Common myeloid progenitor, CD34-positive (primary cell): ENCODE data around the gene PAPPA2.

Experiments
- CTCF ChIA-PET: fragments of 350-600 bp; sonication (Branson Sonifier 250); formaldehyde crosslinking; loops from one replicate; lab custom pipeline; 2021; ENCODE audit warnings: antibody characterized with exemption; lab: Charles Lee
- POLR2A ChIA-PET: fragments of 350-600 bp; sonication (Branson Sonifier 250); formaldehyde crosslinking; loops from one replicate; lab custom pipeline; 2021; ENCODE audit warnings: antibody characterized with exemption; lab: Charles Lee
- DNase-seq, 3 donors: peaks; one replicate each; pipeline versions ENCODE4 v3.0.0 to v3.0.0-alpha.2; 2013
- H3K27ac ChIP-seq, 2 experiments: 1 replicate in 1 of 2; 2 replicates in 1 of 2; pipeline ENCODE4 v1.7.0; 2013; ENCODE audit warnings: inconsistent platforms in 2 of 2, low read length in 2 of 2, mild to moderate bottlenecking in 2 of 2, low read depth in 1 of 2, moderate library complexity in 1 of 2; ENCODE audit not compliant: severe bottlenecking in 2 of 2, insufficient read depth in 1 of 2, poor library complexity in 1 of 2
- H3K27me3 ChIP-seq, 5 experiments: replicated peaks in 2 of 5; 1 replicate in 3 of 5; 2 replicates in 2 of 5; pipeline versions ENCODE4 v1.6.1 to v1.7.0; 2013; ENCODE audit warnings: low read length in 4 of 5, mild to moderate bottlenecking in 2 of 5, moderate library complexity in 2 of 5, inconsistent platforms in 1 of 5; ENCODE audit not compliant: insufficient read depth in 5 of 5, control insufficient read depth in 4 of 5
- H3K36me3 ChIP-seq, 4 experiments: 1 replicate in 2 of 4; 2 replicates in 2 of 4; pipeline versions ENCODE4 v1.6.1 to v1.7.0; 2013; ENCODE audit warnings: low read length in 3 of 4, control low read depth in 1 of 4, mild to moderate bottlenecking in 1 of 4; ENCODE audit not compliant: control insufficient read depth in 4 of 4, insufficient read depth in 4 of 4
- H3K4me1 ChIP-seq, 4 experiments: 1 replicate in 3 of 4; 2 replicates in 1 of 4; pipeline versions ENCODE4 v1.6.1 to v1.7.1; 2013; ENCODE audit warnings: low read length in 3 of 4, mild to moderate bottlenecking in 3 of 4, control low read depth in 1 of 4, inconsistent platforms in 1 of 4, moderate library complexity in 1 of 4; ENCODE audit not compliant: control insufficient read depth in 4 of 4, insufficient read depth in 4 of 4; ENCODE audit errors: control extremely low read depth in 1 of 4
- H3K4me3 ChIP-seq, 7 experiments: 1 replicate in 4 of 7; 2 replicates in 3 of 7; pipeline versions ENCODE4 v1.5.1 to v1.7.0; 2013; ENCODE audit warnings: mild to moderate bottlenecking in 7 of 7, low read length in 6 of 7, moderate library complexity in 6 of 7, inconsistent platforms in 2 of 7, low read depth in 2 of 7, control low read depth in 1 of 7; ENCODE audit not compliant: insufficient read depth in 4 of 7, control insufficient read depth in 1 of 7; ENCODE audit errors: extremely low read depth in 1 of 7
- H3K9me3 ChIP-seq, 5 experiments: 1 replicate in 4 of 5; 2 replicates in 1 of 5; pipeline versions ENCODE4 v1.6.1 to v1.7.1; 2013; ENCODE audit warnings: low read length in 4 of 5, mild to moderate bottlenecking in 2 of 5, inconsistent platforms in 1 of 5, low read depth in 1 of 5, moderate library complexity in 1 of 5; ENCODE audit not compliant: control insufficient read depth in 4 of 5, insufficient read depth in 2 of 5; ENCODE audit errors: control extremely low read depth in 1 of 5
- WGBS: methylation state at CpG from one replicate; pipeline ENCODE4 v1.1.5; 2013; ENCODE audit not compliant: insufficient coverage; 5-methylcytosine and 5-hydroxymethylcytosine counted together

Gene PAPPA2

DNA sequence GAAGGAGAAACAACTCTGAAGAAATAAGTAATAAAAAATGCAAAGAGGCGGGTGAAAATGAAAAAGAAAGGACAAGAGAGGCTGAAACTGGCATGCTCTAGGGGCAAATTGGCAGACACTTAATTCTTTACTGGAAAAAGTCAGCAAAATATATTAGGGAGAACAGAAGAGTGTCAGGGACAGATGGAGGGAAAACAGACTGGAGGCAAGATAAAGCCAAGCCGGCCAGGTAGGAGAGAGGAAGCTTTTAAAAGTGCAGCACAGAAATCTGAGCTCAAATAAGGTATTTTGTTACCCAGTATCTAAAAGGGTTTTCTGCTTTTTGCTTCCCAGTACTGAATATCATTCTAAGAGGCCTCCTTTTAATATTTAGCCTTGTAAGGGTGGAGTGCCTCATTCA is 339.3 kb downstream of the PAPPA2 start:
- DNase-seq, result no peak
- Histone ChIP-seq H3K27me3 (peaks cover 0 to 5% (median 0%) of the 10 kb centered on the region in 5 experiments), H3K4me1 (no peaks in the 10 kb centered on the region), H3K4me3 (no peak overlapping the region), H3K27ac (no peak overlapping the region), H3K36me3 (no peaks in the 10 kb centered on the region), H3K9me3 (no peaks in the 10 kb centered on the region)
- CTCF ChIA-PET, result no interaction called here
- 86% methylated on average over 2 of the region's 2 CpGs for WGBS
- POLR2A ChIA-PET, result no interaction called here

DNA sequence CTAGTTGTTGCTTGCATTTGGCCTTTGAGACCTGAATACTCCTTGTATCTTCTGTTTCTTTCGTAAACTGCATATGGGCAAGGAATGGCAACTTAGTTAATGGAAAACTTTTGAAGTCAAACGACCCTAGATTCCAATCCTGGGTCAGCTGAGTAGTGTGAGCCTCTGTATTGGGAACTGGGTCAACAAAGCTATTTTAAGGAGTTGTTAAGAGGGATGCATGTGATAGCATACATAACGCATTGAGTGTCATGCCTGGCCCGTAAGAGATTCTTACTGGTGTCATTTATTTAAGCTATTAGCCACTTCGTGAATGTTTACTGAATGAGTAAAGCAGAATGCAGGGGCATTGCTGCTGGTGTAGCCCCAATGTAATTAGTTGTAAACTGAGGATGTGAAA is 340.1 kb downstream of the PAPPA2 start:
- Histone ChIP-seq H3K27me3 (peaks cover 0 to 5% (median 0%) of the 10 kb centered on the region in 5 experiments), H3K27ac (no peak overlapping the region), H3K4me1 (no peaks in the 10 kb centered on the region), H3K4me3 (no peak overlapping the region), H3K36me3 (no peaks in the 10 kb centered on the region), H3K9me3 (no peaks in the 10 kb centered on the region)
- ChIA-PET POLR2A (no interaction called here), CTCF (no interaction called here)
- DNase-seq, result no peak
- WGBS, result 70% methylated on average over 4 of the region's 5 CpGs

GRCh38 chr1:176803596-176803995 is 340.6 kb downstream of the PAPPA2 start:
- no peak overlapping the region for H3K4me3 ChIP-seq
- H3K4me1 ChIP-seq, result no peaks in the 10 kb centered on the region
- peaks cover 0 to 5% (median 0%) of the 10 kb centered on the region in 5 experiments for H3K27me3 ChIP-seq
- no peaks in the 10 kb centered on the region for H3K9me3 ChIP-seq
- ChIA-PET POLR2A (no interaction called here), CTCF (no interaction called here)
- H3K27ac ChIP-seq, result no peak overlapping the region
- H3K36me3 ChIP-seq, result no peaks in the 10 kb centered on the region
- no peak for DNase-seq

DNA sequence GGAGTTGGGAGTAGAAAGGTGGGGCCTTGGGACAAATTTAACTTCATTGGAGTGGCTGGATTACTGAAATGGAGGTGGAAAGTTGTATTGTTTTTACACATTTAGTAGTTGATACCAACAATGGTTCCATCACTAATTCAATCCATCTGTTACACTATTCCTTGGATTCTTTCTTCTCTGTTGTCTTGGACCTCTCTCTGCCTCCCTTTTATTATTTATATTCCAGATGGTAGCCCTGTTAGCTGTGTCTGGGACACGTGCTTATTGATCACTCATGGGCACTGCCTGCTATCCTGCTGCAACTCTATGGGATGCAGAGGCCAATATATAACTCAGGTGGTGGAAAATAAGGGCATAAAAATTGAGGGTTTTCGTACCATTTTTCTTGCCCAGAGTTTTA is 346.3 kb downstream of the PAPPA2 start:
- no peak overlapping the region for H3K4me3 ChIP-seq
- no peaks in the 10 kb centered on the region for H3K4me1 ChIP-seq
- no peak for DNase-seq
- no peaks in the 10 kb centered on the region for H3K36me3 ChIP-seq
- 95% methylated on average over 2 of the region's 2 CpGs for WGBS
- no peak overlapping the region for H3K27ac ChIP-seq
- CTCF ChIA-PET, result no interaction called here
- no peaks in the 10 kb centered on the region for H3K27me3 ChIP-seq
- no peaks in the 10 kb centered on the region for H3K9me3 ChIP-seq
- POLR2A ChIA-PET, result no interaction called here

GRCh38 chr1:176811511-176812288 is 348.7 kb downstream of the PAPPA2 start:
- Histone ChIP-seq H3K27ac (no peak overlapping the region), H3K27me3 (no peaks in the 10 kb centered on the region), H3K4me3 (no peak overlapping the region), H3K9me3 (no peaks in the 10 kb centered on the region), H3K4me1 (no peaks in the 10 kb centered on the region), H3K36me3 (no peaks in the 10 kb centered on the region)
- POLR2A ChIA-PET, result no interaction called here
- WGBS, result 57% methylated on average over 4 of the region's 4 CpGs
- no peak for DNase-seq
- CTCF ChIA-PET, result no interaction called here

GRCh38 chr1:176815621-176816020 is 352.6 kb downstream of the PAPPA2 start:
- Histone ChIP-seq H3K9me3 (no peaks in the 10 kb centered on the region), H3K4me3 (no peak overlapping the region), H3K4me1 (no peaks in the 10 kb centered on the region), H3K36me3 (no peaks in the 10 kb centered on the region), H3K27ac (no peak overlapping the region), H3K27me3 (no peaks in the 10 kb centered on the region)
- POLR2A ChIA-PET, result no interaction called here
- CTCF ChIA-PET, result no interaction called here
- no peak for DNase-seq
- 93% methylated on average over 5 of the region's 6 CpGs for WGBS

DNA sequence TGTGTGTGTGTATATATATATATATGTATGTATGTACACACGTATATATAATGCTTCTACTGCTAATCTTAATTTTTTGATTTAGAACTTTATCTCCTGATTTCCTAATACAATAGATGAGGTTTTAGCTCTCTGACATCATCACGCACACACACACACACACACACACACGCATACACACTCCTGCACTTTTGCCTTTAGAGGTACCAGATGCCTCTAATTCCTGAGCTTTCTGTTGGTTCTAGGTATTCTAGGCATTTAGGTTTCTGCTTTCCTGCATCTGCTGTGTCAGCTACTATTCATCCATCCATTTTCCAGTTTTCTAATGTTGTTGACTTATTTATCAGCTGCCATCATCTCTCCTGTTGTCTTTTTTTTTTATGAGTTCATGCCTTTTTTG is 353.3 kb downstream of the PAPPA2 start:
- Histone ChIP-seq H3K4me3 (no peak overlapping the region), H3K36me3 (no peaks in the 10 kb centered on the region), H3K27me3 (no peaks in the 10 kb centered on the region), H3K27ac (no peak overlapping the region), H3K9me3 (no peaks in the 10 kb centered on the region), H3K4me1 (no peaks in the 10 kb centered on the region)
- ChIA-PET POLR2A (no interaction called here), CTCF (no interaction called here)
- no peak for DNase-seq
- 100% methylated on average over 1 of the region's 3 CpGs for WGBS
